ENCODE data around the gene ANKS1B. TPM values are rescaled to one million over a fixed set of nuclear protein-coding genes. Genes with fewer than 3 reads are reported as not detected.

The ANKS1B gene
- total RNA-seq, 4 donors from 2014 or later: 4.9 to 15.4 (median 9.4) TPM

GRCh38 chr12:99017971-99018370 lies 966.8 kb downstream of the ANKS1B start:
- TF ChIP-seq POLR2A (IDR thresholded peaks at IDR 0.05): no peak
- TF ChIP-seq POLR2AphosphoS5 (IDR thresholded peaks at IDR 0.05): no peak
- no peak for TF ChIP-seq CTCF (IDR thresholded peaks at IDR 0.05)
- no peak for TF ChIP-seq EP300 (IDR thresholded peaks at IDR 0.05)
- Histone ChIP-seq H3K9me3 (no peaks in the 10 kb centered on the region), H3K27ac (no peak overlapping the region), H3K27me3 (no peaks in the 10 kb centered on the region), H3K4me1 (no peaks in the 10 kb centered on the region), H3K4me3 (no peak overlapping the region), H3K36me3 (no peaks in the 10 kb centered on the region)
- no peak for DNase-seq (ENCODE audit: low spot score in 2 of 2)
- 46% methylated on average over 2 of the region's 2 CpGs for WGBS

- TF ChIP-seq CTCF (IDR thresholded peaks at IDR 0.05): no peak
- TF ChIP-seq POLR2A (IDR thresholded peaks at IDR 0.05): no peak
- TF ChIP-seq EP300 (IDR thresholded peaks at IDR 0.05): no peak
- no peak for TF ChIP-seq POLR2AphosphoS5 (IDR thresholded peaks at IDR 0.05)
- Histone ChIP-seq H3K9me3 (no peaks in the 10 kb centered on the region), H3K36me3 (no peaks in the 10 kb centered on the region), H3K4me3 (no peak overlapping the region), H3K27ac (no peak overlapping the region), H3K4me1 (no peaks in the 10 kb centered on the region), H3K27me3 (no peaks in the 10 kb centered on the region)
- DNase-seq (ENCODE audit: low spot score in 2 of 2): no peak
- WGBS: 80% methylated on average over 3 of the region's 3 CpGs
Observed at GRCh38 chr12:99009654-99010296, 975.0 kb downstream of the ANKS1B start.

- Histone ChIP-seq H3K4me1 (no peaks in the 10 kb centered on the region), H3K4me3 (no peak overlapping the region), H3K27ac (no peak overlapping the region), H3K36me3 (no peaks in the 10 kb centered on the region), H3K9me3 (no peaks in the 10 kb centered on the region), H3K27me3 (no peaks in the 10 kb centered on the region)
- 44% methylated on average over 5 of the region's 5 CpGs for WGBS
- DNase-seq (ENCODE audit: low spot score in 2 of 2): no peak
- TF ChIP-seq POLR2AphosphoS5 (IDR thresholded peaks at IDR 0.05) (no peak), POLR2A (IDR thresholded peaks at IDR 0.05) (no peak), EP300 (IDR thresholded peaks at IDR 0.05) (no peak), CTCF (IDR thresholded peaks at IDR 0.05) (no peak)
Observed at GRCh38 chr12:99005601-99006000, 979.1 kb downstream of the ANKS1B start.

GRCh38 chr12:99004799-99005466 lies 979.8 kb downstream of the ANKS1B start:
- no peaks in the 10 kb centered on the region for H3K36me3 ChIP-seq
- TF ChIP-seq POLR2AphosphoS5 (IDR thresholded peaks at IDR 0.05) (no peak), EP300 (IDR thresholded peaks at IDR 0.05) (no peak), POLR2A (IDR thresholded peaks at IDR 0.05) (no peak), CTCF (IDR thresholded peaks at IDR 0.05) (no peak)
- H3K4me3 ChIP-seq: no peak overlapping the region
- no peaks in the 10 kb centered on the region for H3K9me3 ChIP-seq
- H3K27ac ChIP-seq: no peak overlapping the region
- no peak for DNase-seq (ENCODE audit: low spot score in 2 of 2)
- H3K4me1 ChIP-seq: no peaks in the 10 kb centered on the region
- 78% methylated on average over 12 of the region's 12 CpGs for WGBS
- no peaks in the 10 kb centered on the region for H3K27me3 ChIP-seq

- TF ChIP-seq POLR2AphosphoS5 (IDR thresholded peaks at IDR 0.05) (no peak), CTCF (IDR thresholded peaks at IDR 0.05) (no peak), EP300 (IDR thresholded peaks at IDR 0.05) (no peak), POLR2A (IDR thresholded peaks at IDR 0.05) (no peak)
- DNase-seq (ENCODE audit: low spot score in 2 of 2): no peak
- Histone ChIP-seq H3K4me1 (no peaks in the 10 kb centered on the region), H3K9me3 (no peaks in the 10 kb centered on the region), H3K36me3 (no peaks in the 10 kb centered on the region), H3K27me3 (no peaks in the 10 kb centered on the region), H3K27ac (no peak overlapping the region), H3K4me3 (no peak overlapping the region)
- 93% methylated on average over 3 of the region's 3 CpGs for WGBS
Observed at GRCh38 chr12:99002731-99003130, 982.0 kb downstream of the ANKS1B start.

Measured in suprapubic skin (tissue), 4 donors.